ENCODE measurements around the gene LIN7A. TPM values are rescaled to one million over a fixed set of nuclear protein-coding genes. Genes with fewer than 3 reads are reported as not detected.
A peak's percentile ranks its signal among the peaks of the same experiment; 100 is the strongest.

LIN7A gene
- total RNA-seq, 4 donors from 2014 or later, result 5.0 to 28.2 (median 20.7) TPM

- Histone ChIP-seq H3K4me3 (no peak overlapping the region), H3K27ac (no peak overlapping the region), H3K27me3 (no peaks in the 10 kb centered on the region), H3K4me1 (no peaks in the 10 kb centered on the region), H3K36me3 (no peaks in the 10 kb centered on the region), H3K9me3 (no peaks in the 10 kb centered on the region)
- TF ChIP-seq CTCF (IDR thresholded peaks at IDR 0.05) (no peak), POLR2A (IDR thresholded peaks at IDR 0.05) (no peak)
- DNase-seq, result no peak
Observed at GRCh38 chr12:80769553-80770140, 168.1 kb downstream of the LIN7A start.

GRCh38 chr12:80766897-80767296 is 170.8 kb downstream of the LIN7A start:
- H3K27ac ChIP-seq, result no peak overlapping the region
- no peaks in the 10 kb centered on the region for H3K4me1 ChIP-seq
- H3K9me3 ChIP-seq, result no peaks in the 10 kb centered on the region
- no peaks in the 10 kb centered on the region for H3K27me3 ChIP-seq
- no peak overlapping the region for H3K4me3 ChIP-seq
- H3K36me3 ChIP-seq, result no peaks in the 10 kb centered on the region
- TF ChIP-seq CTCF (IDR thresholded peaks at IDR 0.05) (no peak), POLR2A (IDR thresholded peaks at IDR 0.05) (no peak)
- no peak for DNase-seq

DNA sequence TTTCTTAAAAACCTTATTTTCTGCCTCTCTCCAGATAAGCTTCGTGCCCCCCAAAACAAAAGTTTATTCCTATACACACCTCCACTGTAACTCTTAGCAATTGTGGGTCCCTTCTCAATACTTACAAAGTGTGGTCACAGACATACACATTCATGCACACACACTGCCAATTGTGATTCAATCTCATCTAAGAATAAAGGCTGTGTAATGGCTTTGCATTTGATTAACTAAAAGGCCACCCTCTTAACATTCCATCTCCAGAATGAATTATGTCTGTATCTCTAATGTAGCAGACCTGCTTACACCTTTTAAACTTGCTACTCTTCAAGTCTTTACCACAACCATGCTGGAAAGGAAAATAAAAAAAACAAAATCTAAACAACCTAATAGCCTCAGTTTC is 171.5 kb downstream of the LIN7A start:
- Histone ChIP-seq H3K27me3 (no peaks in the 10 kb centered on the region), H3K9me3 (no peaks in the 10 kb centered on the region), H3K36me3 (no peaks in the 10 kb centered on the region), H3K4me3 (no peak overlapping the region), H3K27ac (no peak overlapping the region), H3K4me1 (no peaks in the 10 kb centered on the region)
- TF ChIP-seq POLR2A (IDR thresholded peaks at IDR 0.05) (no peak), CTCF (IDR thresholded peaks at IDR 0.05) (no peak)
- no peak for DNase-seq

- Histone ChIP-seq H3K9me3 (no peaks in the 10 kb centered on the region), H3K27me3 (no peaks in the 10 kb centered on the region), H3K4me3 (no peak overlapping the region), H3K27ac (no peak overlapping the region), H3K36me3 (no peaks in the 10 kb centered on the region), H3K4me1 (no peaks in the 10 kb centered on the region)
- DNase-seq, result no peak
- TF ChIP-seq POLR2A (IDR thresholded peaks at IDR 0.05), result no peak
- TF ChIP-seq CTCF (IDR thresholded peaks at IDR 0.05), result peak in 4 of 6 experiments; percentile 18 to 36 (median 29)
Observed at GRCh38 chr12:80763874-80764273, 173.9 kb downstream of the LIN7A start.

GRCh38 chr12:80761838-80762237 is 175.9 kb downstream of the LIN7A start:
- H3K9me3 ChIP-seq, result no peaks in the 10 kb centered on the region
- no peaks in the 10 kb centered on the region for H3K36me3 ChIP-seq
- no peak for TF ChIP-seq POLR2A (IDR thresholded peaks at IDR 0.05)
- TF ChIP-seq CTCF (IDR thresholded peaks at IDR 0.05), result no peak
- no peak for DNase-seq
- H3K27me3 ChIP-seq, result no peaks in the 10 kb centered on the region
- no peak overlapping the region for H3K4me3 ChIP-seq
- no peak overlapping the region for H3K27ac ChIP-seq
- no peaks in the 10 kb centered on the region for H3K4me1 ChIP-seq

DNA sequence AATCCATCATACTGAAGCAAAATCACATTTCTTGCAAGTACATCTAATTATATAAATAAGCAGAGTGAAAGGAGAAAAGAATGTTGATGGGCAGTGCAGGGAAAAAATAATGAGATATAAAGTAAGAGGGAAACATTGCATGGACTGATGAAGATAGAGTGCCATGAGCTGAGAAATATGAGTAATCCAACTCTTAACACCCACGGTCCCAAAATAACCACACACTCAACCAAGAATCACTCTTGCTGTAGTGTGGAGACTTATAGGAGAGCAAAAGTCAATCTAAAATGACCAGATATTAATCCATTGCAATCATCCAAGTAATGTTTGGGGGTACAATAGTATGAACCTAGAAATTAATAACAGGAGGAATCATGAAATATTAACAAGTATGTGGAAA is 180.9 kb downstream of the LIN7A start:
- TF ChIP-seq POLR2A (IDR thresholded peaks at IDR 0.05) (no peak), CTCF (IDR thresholded peaks at IDR 0.05) (no peak)
- Histone ChIP-seq H3K27ac (no peak overlapping the region), H3K4me1 (no peaks in the 10 kb centered on the region), H3K9me3 (no peaks in the 10 kb centered on the region), H3K4me3 (no peak overlapping the region), H3K27me3 (no peaks in the 10 kb centered on the region), H3K36me3 (no peaks in the 10 kb centered on the region)
- no peak for DNase-seq
